ENCODE data around the gene DYRK1B. TPM values are rescaled to one million over a fixed set of nuclear protein-coding genes. Genes with fewer than 3 reads are reported as not detected.

The DYRK1B gene
- polyA plus RNA-seq, 2 of the 4 experiments (the other 2 are of a cell fraction): 13.8 to 18.6 TPM

GRCh38 chr19:39847525-39847924, 13.6 kb upstream of the DYRK1B start:
- POLR2A ChIA-PET: interaction anchor here (1.1 to 6.4 kb wide), 2 partner anchors 14 to 123 kb away, joined by 4 to 97 read pairs; partner anchors contain the start of genes DYRK1B and PSMC4
- no peak for DNase-seq (ENCODE audit: low read depth in 1 of 2, low spot score in 1 of 2)
- CTCF ChIA-PET: interaction anchor here (0.8 to 11.1 kb wide), 9 partner anchors 8 to 372 kb away, joined by 3 to 137 read pairs (median 5); partner anchors contain the start of gene PSMC4
- Histone ChIP-seq H3K9me3 (no peaks in the 10 kb centered on the region), H3K4me1 (peaks cover 41% of the 10 kb centered on the region), H3K4me3 (no peak overlapping the region), H3K4me2 (no peak overlapping the region), H3K27ac (no peak overlapping the region; a peak in 1 of 6 replicates)
- FAIRE-seq: no peak
- TF ChIP-seq HEYL (CRISPR knock-in tag; IDR thresholded peaks at IDR 0.05) (no peak), NPAS2 (CRISPR knock-in tag; IDR thresholded peaks at IDR 0.05; ENCODE audit: borderline replicate concordance) (no peak), MAX (IDR thresholded peaks at IDR 0.05) (no peak), EP300 (IDR thresholded peaks at IDR 0.05) (no peak), ATOH8 (CRISPR knock-in tag; IDR thresholded peaks at IDR 0.05; ENCODE audit: low read depth) (no peak), USF2 (IDR thresholded peaks at IDR 0.05) (no peak), ZC3H11A (IDR thresholded peaks at IDR 0.05) (no peak), BHLHE40 (IDR thresholded peaks at IDR 0.05; ENCODE audit: low read depth, low read length) (no peak), BCL3 (IDR thresholded peaks at IDR 0.05) (no peak), KDM1A (IDR thresholded peaks at IDR 0.05; ENCODE audit: low read depth) (no peak), FOSL2 (IDR thresholded peaks at IDR 0.05) (no peak), FOSL2 (CRISPR knock-in tag; IDR thresholded peaks at IDR 0.05) (no peak), HOXA7 (CRISPR knock-in tag; IDR thresholded peaks at IDR 0.05) (no peak), KDM5A (IDR thresholded peaks at IDR 0.05) (no peak), EHF (CRISPR knock-in tag; IDR thresholded peaks at IDR 0.05) (no peak), ZNF302 (CRISPR knock-in tag; IDR thresholded peaks at IDR 0.05) (no peak)
- 84% methylated on average over 6 of the region's 6 CpGs for WGBS (ENCODE audit: missing lambda C conversion rate)
- no peak for ATAC-seq

GRCh38 chr19:39846678-39847486, 12.9 kb upstream of the DYRK1B start:
- no peaks in the 10 kb centered on the region for H3K9me3 ChIP-seq
- CTCF ChIA-PET: interaction anchor here (0.6 to 11.1 kb wide), 15 partner anchors 9 to 372 kb away, joined by 3 to 137 read pairs (median 4); partner anchors contain the start of gene PSMC4
- peaks cover 45% of the 10 kb centered on the region for H3K4me1 ChIP-seq
- H3K4me2 ChIP-seq: peak overlapping the region; percentile 87
- 65% methylated on average over 12 of the region's 12 CpGs for WGBS (ENCODE audit: missing lambda C conversion rate)
- POLR2A ChIA-PET: interaction anchor here (0.6 to 6.4 kb wide), 18 partner anchors 8 to 411 kb away, joined by 3 to 97 read pairs (median 4); partner anchors contain the start of genes DYRK1B, MAP3K10, PSMC4 and RPS16
- H3K27ac ChIP-seq: peak overlapping the region; percentile 87 to 90
- peak overlapping the region; percentile 86 for H3K4me3 ChIP-seq
- TF ChIP-seq E2F6 (IDR thresholded peaks at IDR 0.05; ENCODE audit: borderline replicate concordance, low read depth) (no peak), ZNF302 (CRISPR knock-in tag; IDR thresholded peaks at IDR 0.05) (no peak), RNF2 (IDR thresholded peaks at IDR 0.05; ENCODE audit: borderline replicate concordance, low read depth) (no peak), SREBF2 (IDR thresholded peaks at IDR 0.05) (no peak), TFCP2L1 (CRISPR knock-in tag; IDR thresholded peaks at IDR 0.05) (no peak), NFE2L2 (conservative IDR thresholded peaks at IDR 0.05; ENCODE audit: low read length) (no peak), ELK1 (IDR thresholded peaks at IDR 0.05; ENCODE audit: low read depth, low read length) (no peak), USF2 (IDR thresholded peaks at IDR 0.05) (no peak), RFX5 (IDR thresholded peaks at IDR 0.05) (no peak)
- DNase-seq (ENCODE audit: low read depth in 1 of 2, low spot score in 1 of 2): no peak
- FAIRE-seq: peak; percentile 7
- peak in 1 of 2 experiments; percentile 12; a peak in 3 of 6 replicates for ATAC-seq
